Endothelial cell of umbilical vein (primary cell): Measurements from ENCODE around the gene TLCD3B. TPM values are rescaled to one million over a fixed set of nuclear protein-coding genes. Genes with fewer than 3 reads are reported as not detected.

Experiments
- BruUV-seq: library from RNA; stranded (reverse); fragments of 400-500 nt; replicated peaks from 2 replicates; lab custom pipeline; 2021; lab: Mats Ljungman, UMichigan
- CTCF ChIA-PET: fragments of 300-600, 350-600 bp; sonication (Branson Sonifier 250); formaldehyde crosslinking; loops from one replicate; lab custom pipeline; 2021; ENCODE audit warnings: antibody characterized with exemption, inconsistent platforms; lab: Charles Lee
- POLR2A ChIA-PET: fragments of 300-600, 350-600 bp; sonication (Branson Sonifier 250); formaldehyde crosslinking; loops from one replicate; lab custom pipeline; 2021; ENCODE audit warnings: antibody characterized with exemption, inconsistent platforms; lab: Charles Lee
- DNase-seq: peaks from one replicate; pipeline ENCODE4 v3.0.0-alpha.2; 2011; ENCODE audit warnings: low read depth, low spot score
- FAIRE-seq: peaks from 2 replicates; lab custom pipeline; 2011; peaks lifted over from hg19 to GRCh38; lab: Jason Lieb, UNC
- H2AFZ ChIP-seq: 2 replicates; pipeline ENCODE4 v1.6.0; 2012; ENCODE audit warnings: low read depth, low read length, control low read depth, inconsistent platforms
- H3K27ac ChIP-seq: 2 replicates; pipeline ENCODE4 v1.5.1; 2011; ENCODE audit warnings: low read depth, mild to moderate bottlenecking, control low read depth, low read length, moderate library complexity; ENCODE audit not compliant: insufficient read depth
- H3K27me3 ChIP-seq, 2 experiments: 2 replicates each; pipeline versions ENCODE4 v1.6.0 to v1.6.1; 2011; ENCODE audit warnings: low read length in 2 of 2, mixed read lengths in 1 of 2; ENCODE audit not compliant: control insufficient read depth in 2 of 2, insufficient read depth in 2 of 2
- H3K36me3 ChIP-seq, 2 experiments: 2 replicates in 1 of 2; 3 replicates in 1 of 2; pipeline ENCODE4 v1.5.1; 2011; ENCODE audit warnings: low read length in 2 of 2, mild to moderate bottlenecking in 1 of 2, moderate library complexity in 1 of 2; ENCODE audit not compliant: control insufficient read depth in 2 of 2, insufficient read depth in 2 of 2; ENCODE audit errors: extremely low read depth in 1 of 2
- H3K4me1 ChIP-seq: 3 replicates; pipeline ENCODE4 v1.5.1; 2011; ENCODE audit warnings: mild to moderate bottlenecking, low read length; ENCODE audit not compliant: control insufficient read depth, insufficient read depth; ENCODE audit errors: extremely low read depth
- H3K4me2 ChIP-seq: 2 replicates; pipeline ENCODE4 v1.6.1; 2011; ENCODE audit warnings: low read length, control low read depth, mixed read lengths; ENCODE audit not compliant: insufficient read depth
- H3K4me3 ChIP-seq, 3 experiments: fragments of 200-600 bp in 1 of 3; sonication (generic), shearing (Covaris generic) in 1 of 3; replicated peaks in 1 of 3; 2 replicates each; pipeline ENCODE4 v1.5.1; 2011 to 2016; ENCODE audit warnings: control low read depth in 3 of 3, low read length in 3 of 3, mild to moderate bottlenecking in 2 of 3, inconsistent platforms in 1 of 3, low read depth in 1 of 3, moderate library complexity in 1 of 3; ENCODE audit not compliant: insufficient read depth in 1 of 3
- H3K79me2 ChIP-seq: 2 replicates; pipeline ENCODE4 v1.6.0; 2012; ENCODE audit warnings: low read length, inconsistent platforms; ENCODE audit not compliant: control insufficient read depth, insufficient read depth
- H3K9ac ChIP-seq: replicated peaks from 2 replicates; pipeline ENCODE3; 2011; ENCODE audit warnings: low read length, control low read depth; ENCODE audit not compliant: insufficient read depth; ENCODE audit errors: extremely low read depth
- H3K9me1 ChIP-seq: replicated peaks from 3 replicates; pipeline ENCODE4 v1.6.0; 2011; ENCODE audit warnings: mild to moderate bottlenecking, low read length; ENCODE audit not compliant: control insufficient read depth, insufficient read depth; ENCODE audit errors: extremely low read depth
- H3K9me3 ChIP-seq: replicated peaks from 2 replicates; pipeline ENCODE4 v1.5.1; 2012; ENCODE audit warnings: low read length, inconsistent platforms; ENCODE audit not compliant: control insufficient read depth, insufficient read depth
- H4K20me1 ChIP-seq: replicated peaks from 2 replicates; pipeline ENCODE3; 2011; ENCODE audit warnings: mild to moderate bottlenecking, low read length; ENCODE audit not compliant: control insufficient read depth, insufficient read depth; ENCODE audit errors: extremely low read depth
- EZH2 ChIP-seq: IDR thresholded peaks from 2 replicates; pipeline ENCODE4 v1.6.1; 2012; ENCODE audit warnings: borderline replicate concordance, low read depth, mild to moderate bottlenecking, moderate library complexity, low read length, inconsistent platforms; ENCODE audit not compliant: severe bottlenecking
- FOS ChIP-seq: IDR thresholded peaks from 2 replicates; pipeline ENCODE4 v1.6.1; 2011; ENCODE audit warnings: mild to moderate bottlenecking, low read length, moderate library complexity, borderline replicate concordance; ENCODE audit not compliant: insufficient read depth
- GATA2 ChIP-seq: IDR thresholded peaks from 2 replicates; pipeline ENCODE4 v1.7.0; 2011; ENCODE audit warnings: low read depth, mild to moderate bottlenecking, moderate library complexity, mixed read lengths, low read length; ENCODE audit not compliant: insufficient read length, insufficient read depth
- JUN ChIP-seq: IDR thresholded peaks from 2 replicates; pipeline ENCODE4 v1.6.1; 2011; ENCODE audit warnings: borderline replicate concordance, low read depth; ENCODE audit not compliant: insufficient read length, insufficient read depth
- MYC ChIP-seq: IDR thresholded peaks from one replicate; pipeline ENCODE4 v1.6.1; 2011; ENCODE audit warnings: mild to moderate bottlenecking, low read depth, low read length
- POLR2A ChIP-seq: IDR thresholded peaks from 2 replicates; pipeline ENCODE4 v1.6.1; 2012; ENCODE audit warnings: low read depth, mild to moderate bottlenecking, control low read depth, low read length
- POLR2AphosphoS5 ChIP-seq: IDR thresholded peaks from 2 replicates; pipeline ENCODE4 v1.6.1; 2012; ENCODE audit warnings: low read depth, mild to moderate bottlenecking, control low read depth, low read length, moderate library complexity; ENCODE audit not compliant: insufficient read depth
- dilution Hi-C: fragments of 300-500 bp; cut with MboI; formaldehyde crosslinking; loops from one replicate; pipeline ENCODE4 v1.15.0; 2019; ENCODE audit warnings: low sequenced_read_pairs; ENCODE audit not compliant: extremely low pct_ligation_motif_present
- intact Hi-C: fragments of 100-400 bp; cut with micrococcal nuclease; formaldehyde crosslinking; loops from one replicate; pipeline ENCODE4 v1.10.0; 2022
- polyA plus RNA-seq, 4 experiments: library from polyadenylated mRNA; depleted of rRNA in 3 of 4; stranded (reverse) in 3 of 4; unstranded in 1 of 4; fragments of >200 nt; gene quantifications; 2 replicates each; pipeline versions ENCODE4 v1.2.1 to v1.2.3, GENCODE V29; 2011 to 2012; ENCODE audit warnings: missing spikeins in 1 of 4
- total RNA-seq: library from RNA; stranded (reverse); gene quantifications from 2 replicates; pipeline ENCODE4 v1.2.3, GENCODE V29; 2021
- TF ChIP-seq, protein P1 (sequence below), 2 donors: IDR thresholded peaks; 1 replicate in 1 of 2; 2 replicates in 1 of 2; pipeline ENCODE4 v1.5.1; 2011; ENCODE audit warnings: low read length in 2 of 2, mild to moderate bottlenecking in 2 of 2, moderate library complexity in 2 of 2, control low read depth in 1 of 2, inconsistent platforms in 1 of 2, low read depth in 1 of 2; ENCODE audit not compliant: insufficient read depth in 1 of 2; ENCODE audit errors: extremely low read depth in 1 of 2
- TF ChIP-seq, protein P2 (sequence below): IDR thresholded peaks from 2 replicates; pipeline ENCODE4 v1.6.1; 2011; ENCODE audit not compliant: insufficient read depth, insufficient read length

TLCD3B gene
- total and polyA plus RNA-seq, 2 donors (not counting 3 experiments of a cell fraction or from before 2014, with no cell fraction given) = 0.37 to 0.86 TPM

DNA sequence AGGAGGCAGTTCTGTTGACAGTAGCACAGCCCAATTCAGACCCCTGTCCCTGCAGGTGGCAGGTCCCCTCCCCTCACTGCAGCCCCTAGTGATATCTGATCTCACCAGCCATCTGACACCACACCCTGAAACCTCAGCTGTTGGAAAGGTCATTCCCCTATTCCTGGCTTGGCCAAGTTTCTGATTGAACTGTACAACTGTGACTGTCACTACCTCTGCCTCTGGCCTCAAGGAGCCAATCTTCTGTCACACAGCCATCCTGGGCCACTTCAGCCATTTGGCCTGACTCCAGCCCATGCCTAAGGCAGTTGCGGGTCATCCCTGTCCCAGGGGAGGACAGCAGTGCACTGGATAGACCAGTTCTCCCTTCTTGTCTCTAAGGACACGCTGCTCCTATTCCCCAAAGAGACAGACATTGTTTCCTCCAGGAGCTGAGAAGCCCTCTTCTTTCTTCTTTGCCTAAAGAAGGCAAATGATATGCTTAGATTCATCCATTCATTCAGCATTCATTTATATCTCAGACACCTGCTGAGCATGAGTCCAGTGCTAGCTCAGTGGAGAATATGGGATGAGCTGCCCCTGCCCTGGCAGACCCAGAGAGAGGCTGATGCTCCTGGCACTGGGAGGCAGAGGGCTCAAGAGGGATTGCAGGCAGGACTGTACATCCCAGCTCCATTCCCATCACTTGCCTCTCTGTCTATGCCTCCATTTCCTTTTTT is 29.9 kb upstream of the TLCD3B start:
- H2AFZ ChIP-seq = no peak overlapping the region
- H3K27me3 ChIP-seq = no peaks in the 10 kb centered on the region
- no peak for FAIRE-seq
- dilution Hi-C loops (no loop called here), intact Hi-C loops (no loop called here)
- TF ChIP-seq, protein P1, sequence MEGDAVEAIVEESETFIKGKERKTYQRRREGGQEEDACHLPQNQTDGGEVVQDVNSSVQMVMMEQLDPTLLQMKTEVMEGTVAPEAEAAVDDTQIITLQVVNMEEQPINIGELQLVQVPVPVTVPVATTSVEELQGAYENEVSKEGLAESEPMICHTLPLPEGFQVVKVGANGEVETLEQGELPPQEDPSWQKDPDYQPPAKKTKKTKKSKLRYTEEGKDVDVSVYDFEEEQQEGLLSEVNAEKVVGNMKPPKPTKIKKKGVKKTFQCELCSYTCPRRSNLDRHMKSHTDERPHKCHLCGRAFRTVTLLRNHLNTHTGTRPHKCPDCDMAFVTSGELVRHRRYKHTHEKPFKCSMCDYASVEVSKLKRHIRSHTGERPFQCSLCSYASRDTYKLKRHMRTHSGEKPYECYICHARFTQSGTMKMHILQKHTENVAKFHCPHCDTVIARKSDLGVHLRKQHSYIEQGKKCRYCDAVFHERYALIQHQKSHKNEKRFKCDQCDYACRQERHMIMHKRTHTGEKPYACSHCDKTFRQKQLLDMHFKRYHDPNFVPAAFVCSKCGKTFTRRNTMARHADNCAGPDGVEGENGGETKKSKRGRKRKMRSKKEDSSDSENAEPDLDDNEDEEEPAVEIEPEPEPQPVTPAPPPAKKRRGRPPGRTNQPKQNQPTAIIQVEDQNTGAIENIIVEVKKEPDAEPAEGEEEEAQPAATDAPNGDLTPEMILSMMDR (IDR thresholded peaks at IDR 0.05; ENCODE audit: extremely low read depth in 1 of 2, insufficient read depth in 1 of 2, low read depth in 1 of 2, low read length in 2 of 2) = no peak
- TF ChIP-seq JUN = no peak
- TF ChIP-seq GATA2 = no peak
- POLR2A ChIA-PET = no interaction called here
- peaks cover 16% of the 10 kb centered on the region for H3K4me1 ChIP-seq
- no peak overlapping the region for H3K4me2 ChIP-seq
- H3K9ac ChIP-seq = no peak overlapping the region
- no peaks in the 10 kb centered on the region for H3K9me1 ChIP-seq
- no peak overlapping the region for H3K27ac ChIP-seq
- CTCF ChIA-PET = no interaction called here
- peaks cover 3% of the 10 kb centered on the region for H3K79me2 ChIP-seq
- H3K9me3 ChIP-seq = no peaks in the 10 kb centered on the region
- H3K4me3 ChIP-seq = no peak overlapping the region
- H4K20me1 ChIP-seq = no peaks in the 10 kb centered on the region
- H3K36me3 ChIP-seq = peaks cover 0 to 5% of the 10 kb centered on the region in 2 experiments
- no peak for DNase-seq
- no TSS peak for BruUV-seq

DNA sequence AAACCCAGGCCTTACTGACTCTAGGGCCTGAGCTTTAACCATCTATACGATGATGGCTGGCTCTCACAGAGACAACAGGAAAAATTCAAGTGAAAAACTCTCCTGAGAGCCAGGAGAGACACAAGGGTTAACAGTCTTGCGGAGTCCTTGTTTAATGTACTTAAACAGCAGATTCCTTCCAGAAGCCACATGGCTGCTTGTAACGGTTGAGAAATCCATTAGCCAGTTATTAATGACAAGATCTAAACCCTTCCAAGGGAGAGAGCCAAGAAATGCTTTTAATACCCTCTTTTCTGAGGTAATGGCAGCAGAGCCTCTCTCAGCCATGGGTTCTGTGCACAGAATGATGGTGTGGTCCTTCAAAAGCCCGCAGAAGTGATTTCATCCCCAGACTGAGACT is 29.3 kb upstream of the TLCD3B start:
- no peaks in the 10 kb centered on the region for H3K9me1 ChIP-seq
- H3K36me3 ChIP-seq = peaks cover 0 to 5% of the 10 kb centered on the region in 2 experiments
- H3K9me3 ChIP-seq = no peaks in the 10 kb centered on the region
- H2AFZ ChIP-seq = no peak overlapping the region
- DNase-seq (no peak), FAIRE-seq (no peak)
- H3K4me1 ChIP-seq = peaks cover 16% of the 10 kb centered on the region
- TF ChIP-seq MYC (no peak), EZH2 (no peak), GATA2 (no peak), FOS (no peak), POLR2AphosphoS5 (no peak), POLR2A (no peak)
- TF ChIP-seq, protein P1 (IDR thresholded peaks at IDR 0.05; ENCODE audit: extremely low read depth in 1 of 2, insufficient read depth in 1 of 2, low read depth in 1 of 2, low read length in 2 of 2) = no peak
- TF ChIP-seq, protein P2, sequence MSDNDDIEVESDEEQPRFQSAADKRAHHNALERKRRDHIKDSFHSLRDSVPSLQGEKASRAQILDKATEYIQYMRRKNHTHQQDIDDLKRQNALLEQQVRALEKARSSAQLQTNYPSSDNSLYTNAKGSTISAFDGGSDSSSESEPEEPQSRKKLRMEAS = no peak
- H3K9ac ChIP-seq = no peak overlapping the region
- no TSS peak for BruUV-seq
- intact Hi-C loops (no loop called here), dilution Hi-C loops (no loop called here)
- no peak overlapping the region for H3K27ac ChIP-seq
- POLR2A ChIA-PET = no interaction called here
- H3K4me2 ChIP-seq = no peak overlapping the region
- no peaks in the 10 kb centered on the region for H3K27me3 ChIP-seq
- H3K79me2 ChIP-seq = no peaks in the 10 kb centered on the region
- H4K20me1 ChIP-seq = no peaks in the 10 kb centered on the region
- H3K4me3 ChIP-seq = no peak overlapping the region
- CTCF ChIA-PET = interaction anchor here (5.8 kb wide), 1 partner anchor 31 kb away, joined by 55 read pairs; the partner anchor contains the start of gene TBX6
